ENCODE data around the gene LAG3. TPM values are rescaled to one million over a fixed set of nuclear protein-coding genes. Genes with fewer than 3 reads are reported as not detected.

Gene LAG3
- total RNA-seq, 1 donor from 2014 or later, result 1.5 TPM

DNA sequence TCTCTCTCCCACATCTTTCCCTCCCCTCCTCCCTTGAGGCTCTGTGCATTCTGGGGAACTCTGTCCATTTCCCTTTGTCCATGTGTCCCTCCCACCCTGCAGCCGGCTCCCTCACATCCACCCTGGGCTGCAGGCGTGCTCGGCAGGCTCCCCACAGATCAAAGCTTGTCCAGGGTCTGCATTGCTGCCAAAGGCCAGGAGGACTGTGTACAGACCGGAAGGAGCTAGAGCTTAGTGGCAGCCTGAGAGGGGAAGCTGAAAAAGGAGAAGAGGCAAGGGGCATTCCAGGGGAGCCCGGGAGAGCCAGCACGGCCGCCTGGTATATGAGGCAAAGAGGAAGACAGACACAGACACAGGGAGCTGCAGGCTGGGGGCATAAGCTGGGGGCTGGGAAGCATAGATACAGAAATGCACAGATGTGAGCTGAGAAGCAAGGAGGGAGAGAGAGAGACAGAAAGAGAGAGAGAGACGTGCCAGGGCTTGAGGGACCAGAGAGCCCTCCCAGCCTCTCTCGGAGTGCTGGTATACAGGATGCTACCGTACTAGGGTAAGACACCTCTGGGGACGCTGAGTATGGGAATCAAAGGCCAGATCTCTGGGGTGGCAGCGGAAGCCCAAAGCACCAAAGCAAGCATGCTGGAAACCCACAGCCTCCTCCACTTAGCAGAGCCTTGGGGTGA lies 20.3 kb downstream of the LAG3 start:
- Histone ChIP-seq H3K4me1 (peaks cover 27% of the 10 kb centered on the region), H3K27me3 (no peaks in the 10 kb centered on the region), H3K9me3 (no peaks in the 10 kb centered on the region), H3K4me3 (peak overlapping the region; percentile 55), H3K36me3 (peaks cover 8% of the 10 kb centered on the region), H3K27ac (peak overlapping the region; percentile 82)
- TF ChIP-seq, protein P1, sequence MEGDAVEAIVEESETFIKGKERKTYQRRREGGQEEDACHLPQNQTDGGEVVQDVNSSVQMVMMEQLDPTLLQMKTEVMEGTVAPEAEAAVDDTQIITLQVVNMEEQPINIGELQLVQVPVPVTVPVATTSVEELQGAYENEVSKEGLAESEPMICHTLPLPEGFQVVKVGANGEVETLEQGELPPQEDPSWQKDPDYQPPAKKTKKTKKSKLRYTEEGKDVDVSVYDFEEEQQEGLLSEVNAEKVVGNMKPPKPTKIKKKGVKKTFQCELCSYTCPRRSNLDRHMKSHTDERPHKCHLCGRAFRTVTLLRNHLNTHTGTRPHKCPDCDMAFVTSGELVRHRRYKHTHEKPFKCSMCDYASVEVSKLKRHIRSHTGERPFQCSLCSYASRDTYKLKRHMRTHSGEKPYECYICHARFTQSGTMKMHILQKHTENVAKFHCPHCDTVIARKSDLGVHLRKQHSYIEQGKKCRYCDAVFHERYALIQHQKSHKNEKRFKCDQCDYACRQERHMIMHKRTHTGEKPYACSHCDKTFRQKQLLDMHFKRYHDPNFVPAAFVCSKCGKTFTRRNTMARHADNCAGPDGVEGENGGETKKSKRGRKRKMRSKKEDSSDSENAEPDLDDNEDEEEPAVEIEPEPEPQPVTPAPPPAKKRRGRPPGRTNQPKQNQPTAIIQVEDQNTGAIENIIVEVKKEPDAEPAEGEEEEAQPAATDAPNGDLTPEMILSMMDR (IDR thresholded peaks at IDR 0.05), result no peak
- intact Hi-C loops (cut with DNase I), result no loop called here
- peak; percentile 85 for ATAC-seq
- no peak for DNase-seq

DNA sequence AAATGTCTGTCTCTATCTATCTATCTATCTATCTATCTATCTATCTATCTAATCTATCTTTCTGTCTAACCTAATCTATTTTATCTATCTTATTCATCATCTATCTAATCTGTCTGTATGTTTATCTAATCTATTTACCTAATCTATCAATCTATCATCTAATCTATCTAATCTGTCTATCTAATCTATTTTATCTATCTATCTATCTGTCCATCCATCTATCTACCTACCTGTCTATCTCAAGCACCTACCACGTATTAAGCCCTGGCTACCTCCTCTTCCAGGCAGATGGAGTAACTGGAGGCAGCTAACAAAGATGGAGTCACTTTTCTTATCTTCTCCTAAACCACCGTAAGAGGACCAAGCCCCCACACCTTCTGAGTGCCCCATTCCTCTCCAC lies 22.8 kb downstream of the LAG3 start:
- intact Hi-C loops (cut with DNase I), result no loop called here
- DNase-seq (no peak), ATAC-seq (no peak)
- Histone ChIP-seq H3K36me3 (peaks cover 8% of the 10 kb centered on the region), H3K9me3 (no peaks in the 10 kb centered on the region), H3K4me3 (no peak overlapping the region), H3K27ac (no peak overlapping the region), H3K27me3 (no peaks in the 10 kb centered on the region), H3K4me1 (peaks cover 19% of the 10 kb centered on the region)
- TF ChIP-seq, protein P1 (IDR thresholded peaks at IDR 0.05), result no peak

DNA sequence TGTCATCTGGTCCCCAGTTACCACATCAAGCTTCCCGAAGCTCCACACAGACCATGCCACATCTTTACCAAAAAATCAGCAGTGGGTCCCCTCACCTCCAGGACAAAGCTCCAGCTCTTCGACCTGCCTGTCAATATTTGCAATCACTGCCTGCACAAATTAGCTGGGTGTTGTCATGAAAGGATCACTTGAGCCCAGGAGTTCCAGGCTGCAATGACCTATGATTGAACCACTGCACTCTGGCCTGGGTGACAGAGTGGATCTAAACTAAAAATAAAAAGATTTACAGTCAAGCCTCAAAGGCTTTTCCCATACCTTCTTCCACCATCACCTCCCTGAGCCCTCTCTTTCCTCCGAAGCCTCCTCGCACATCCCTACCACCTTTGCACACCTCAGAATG lies 24.3 kb downstream of the LAG3 start:
- ATAC-seq, result no peak
- H3K27ac ChIP-seq, result no peak overlapping the region
- peaks cover 8% of the 10 kb centered on the region for H3K36me3 ChIP-seq
- H3K9me3 ChIP-seq, result no peaks in the 10 kb centered on the region
- DNase-seq, result no peak
- H3K4me1 ChIP-seq, result peaks cover 14% of the 10 kb centered on the region
- TF ChIP-seq, protein P1 (IDR thresholded peaks at IDR 0.05), result no peak
- no peak overlapping the region for H3K4me3 ChIP-seq
- intact Hi-C loops (cut with DNase I), result no loop called here
- no peaks in the 10 kb centered on the region for H3K27me3 ChIP-seq

DNA sequence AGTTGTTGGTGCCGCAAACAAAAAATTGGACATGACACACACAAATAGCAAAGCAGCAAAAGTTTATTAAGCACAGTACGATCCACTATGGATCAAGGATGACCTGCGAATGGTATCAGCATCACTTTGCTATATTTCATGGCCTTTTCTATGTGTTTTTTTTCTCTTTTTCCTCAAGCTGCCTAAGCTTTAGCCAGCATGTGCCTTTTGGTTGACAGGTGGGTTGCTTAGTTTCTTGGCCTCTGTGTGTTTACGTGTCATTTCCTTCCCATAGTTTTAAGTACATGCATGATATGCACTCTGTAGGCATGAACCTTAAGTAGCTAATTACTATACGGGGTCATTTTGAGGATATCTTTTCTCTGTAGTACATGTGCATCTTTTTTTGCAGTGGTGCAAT lies 26.8 kb downstream of the LAG3 start:
- H3K27ac ChIP-seq, result no peak overlapping the region
- peaks cover 8% of the 10 kb centered on the region for H3K36me3 ChIP-seq
- ATAC-seq, result no peak
- TF ChIP-seq, protein P1 (IDR thresholded peaks at IDR 0.05), result no peak
- DNase-seq, result no peak
- no peaks in the 10 kb centered on the region for H3K4me1 ChIP-seq
- no peak overlapping the region for H3K4me3 ChIP-seq
- H3K27me3 ChIP-seq, result no peaks in the 10 kb centered on the region
- H3K9me3 ChIP-seq, result no peaks in the 10 kb centered on the region
- intact Hi-C loops (cut with DNase I), result no loop called here

DNA sequence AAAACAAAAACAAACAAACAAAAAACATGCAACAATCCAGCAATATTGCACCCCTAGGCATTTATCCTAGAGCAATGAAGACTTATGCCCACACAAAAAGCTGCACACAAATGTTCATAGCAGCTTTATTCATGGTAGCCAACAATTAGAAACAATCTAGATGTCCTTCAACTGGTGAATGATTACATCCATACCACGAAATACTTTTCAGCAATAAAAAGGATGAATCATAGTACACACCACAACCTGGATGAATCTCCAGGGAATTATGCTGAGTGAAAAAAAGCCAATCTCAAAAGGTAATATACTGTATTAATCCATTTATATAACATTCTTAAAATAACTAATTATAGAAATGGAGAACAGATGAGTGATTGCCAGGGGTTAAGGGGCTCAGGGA lies 34.9 kb downstream of the LAG3 start:
- no peak for ATAC-seq
- intact Hi-C loops (cut with DNase I), result no loop called here
- H3K9me3 ChIP-seq, result no peaks in the 10 kb centered on the region

More for the DNA sequence above, 34.9 kb downstream of the LAG3 start:
- DNase-seq, result no peak
- H3K36me3 ChIP-seq, result no peaks in the 10 kb centered on the region
- no peaks in the 10 kb centered on the region for H3K27me3 ChIP-seq
- TF ChIP-seq, protein P1 (IDR thresholded peaks at IDR 0.05), result no peak
- H3K27ac ChIP-seq, result no peak overlapping the region
- H3K4me3 ChIP-seq, result no peak overlapping the region
- no peaks in the 10 kb centered on the region for H3K4me1 ChIP-seq
